DMS153 treated with DMSO at 0.1 percent for 48 hours (cell line): ENCODE measurements around the gene BMPER.
A peak's percentile ranks its signal among the peaks of the same experiment; 100 is the strongest.

Experiments
- DNase-seq: peaks from one replicate; lab custom pipeline; 2025; ENCODE audit not compliant: unreplicated experiment; lab: John Stamatoyannopoulos, UW

BMPER gene

GRCh38 chr7:33887266-33887975 is 17.9 kb upstream of the BMPER start:
- no peak for DNase-seq

- no peak for DNase-seq
These were observed 17.2 kb upstream of the BMPER start for GRCh38 chr7:33888166-33888565.

- DNase-seq, result no peak
These were observed 12.4 kb upstream of the BMPER start for GRCh38 chr7:33892945-33893344.

- DNase-seq, result no peak
These were observed 12.0 kb upstream of the BMPER start for GRCh38 chr7:33893377-33893776.

GRCh38 chr7:33895025-33895804 is 10.1 kb upstream of the BMPER start:
- DNase-seq, result peak; percentile 94

- no peak for DNase-seq
These were observed 4.8 kb upstream of the BMPER start for GRCh38 chr7:33900501-33900900.

GRCh38 chr7:33901199-33901598 is 4.1 kb upstream of the BMPER start:
- no peak for DNase-seq

GRCh38 chr7:33901847-33902246 is 3.5 kb upstream of the BMPER start:
- DNase-seq, result no peak

- no peak for DNase-seq
These were observed 2.6 kb upstream of the BMPER start for GRCh38 chr7:33902746-33903145.

- no peak for DNase-seq
These were observed 1.3 kb upstream of the BMPER start for GRCh38 chr7:33903791-33904680.

GRCh38 chr7:33904681-33905388 is 504 bp upstream of the BMPER start:
- peak; percentile 49 for DNase-seq

GRCh38 chr7:33906697-33907096 is 1.4 kb downstream of the BMPER start:
- no peak for DNase-seq

GRCh38 chr7:33907625-33908024 is 2.3 kb downstream of the BMPER start:
- no peak for DNase-seq

GRCh38 chr7:33909318-33909717 is 4.0 kb downstream of the BMPER start:
- no peak for DNase-seq

- no peak for DNase-seq
These were observed 4.4 kb downstream of the BMPER start for GRCh38 chr7:33909755-33910154.

GRCh38 chr7:33910756-33911155 is 5.4 kb downstream of the BMPER start:
- no peak for DNase-seq

GRCh38 chr7:33916357-33917081 is 11.2 kb downstream of the BMPER start:
- no peak for DNase-seq

GRCh38 chr7:33917661-33918060 is 12.3 kb downstream of the BMPER start:
- DNase-seq, result no peak

- no peak for DNase-seq
These were observed 13.3 kb downstream of the BMPER start for GRCh38 chr7:33918438-33919143.

- DNase-seq, result no peak
These were observed 14.1 kb downstream of the BMPER start for GRCh38 chr7:33919449-33919848.
